PC-3 (cell line): ENCODE results near the gene RNF121. TPM values are rescaled to one million over a fixed set of nuclear protein-coding genes. Genes with fewer than 3 reads are reported as not detected.

ENCODE experiments used
- ATAC-seq: fragments of 200-7000 bp; cut with Tn5 transposase; 2 replicates; pipeline ENCODE4 v1.9.1; 2020; ENCODE audit warnings: mild to moderate bottlenecking, moderate library complexity
- BruUV-seq: library from RNA; stranded (reverse); fragments of 400-500 nt; replicated peaks from 2 replicates; lab custom pipeline; 2021; lab: Mats Ljungman, UMichigan
- CTCF ChIA-PET: fragments of 300-600 bp; sonication (Branson Sonifier 250); formaldehyde crosslinking; loops from one replicate; lab custom pipeline; 2022; ENCODE audit warnings: antibody characterized with exemption; lab: Charles Lee
- POLR2A ChIA-PET: fragments of 300-600 bp; sonication (Branson Sonifier 250); formaldehyde crosslinking; loops from one replicate; lab custom pipeline; 2022; ENCODE audit warnings: antibody characterized with exemption; ENCODE audit not compliant: unreplicated experiment; lab: Charles Lee
- DNase-seq: peaks from one replicate; pipeline ENCODE4 v3.0.0-alpha.2; 2015
- H2AFZ ChIP-seq: fragments of 300-600 bp; sonication (generic); 2 replicates; pipeline ENCODE4 v1.6.0; 2016; ENCODE audit warnings: antibody characterized with exemption, low read length
- H3F3A ChIP-seq: fragments of 300-600 bp; sonication (generic); one replicate; pipeline ENCODE4 v1.6.0; 2017; ENCODE audit warnings: antibody characterized with exemption, low read length, control low read depth, mild to moderate bottlenecking; ENCODE audit not compliant: unreplicated experiment
- H3K27ac ChIP-seq: fragments of 300-600 bp; sonication (generic); 2 replicates; pipeline ENCODE4 v1.5.1; 2016; ENCODE audit warnings: mild to moderate bottlenecking, low read length
- H3K27me3 ChIP-seq: fragments of 300-600 bp; sonication (generic); 2 replicates; pipeline ENCODE4 v1.6.1; 2016; ENCODE audit warnings: low read length, mixed read lengths
- H3K36me3 ChIP-seq: fragments of 300-600 bp; sonication (generic); 2 replicates; pipeline ENCODE4 v1.6.1; 2016; ENCODE audit warnings: low read depth, mixed run types, low read length, mixed read lengths
- H3K4me1 ChIP-seq: fragments of 300-600 bp; sonication (generic); 2 replicates; pipeline ENCODE4 v1.5.1; 2016; ENCODE audit warnings: low read length; ENCODE audit not compliant: insufficient read depth
- H3K4me2 ChIP-seq: fragments of 300-600 bp; sonication (generic); 2 replicates; pipeline ENCODE4 v1.6.0; 2016; ENCODE audit warnings: low read length
- H3K4me3 ChIP-seq: fragments of 300-600 bp; sonication (generic); 2 replicates; pipeline ENCODE4 v1.5.1; 2016; ENCODE audit warnings: mild to moderate bottlenecking, low read length, mixed read lengths
- H3K79me2 ChIP-seq: fragments of 300-600 bp; sonication (generic); 2 replicates; pipeline ENCODE4 v1.6.1; 2017; ENCODE audit warnings: low read length, mixed read lengths
- H3K9ac ChIP-seq: fragments of 300-600 bp; sonication (generic); 2 replicates; pipeline ENCODE4 v1.6.0; 2016; ENCODE audit warnings: mild to moderate bottlenecking, low read length
- H3K9me2 ChIP-seq: fragments of 300-600 bp; sonication (generic); replicated peaks from 2 replicates; pipeline ENCODE4 v1.6.1; 2016; ENCODE audit warnings: mixed run types, low read length, mixed read lengths
- H3K9me3 ChIP-seq: fragments of 300-600 bp; sonication (generic); 2 replicates; pipeline ENCODE4 v1.6.1; 2016; ENCODE audit warnings: low read length, mixed read lengths
- H4K20me1 ChIP-seq: fragments of 300-600 bp; sonication (generic); 2 replicates; pipeline ENCODE4 v1.6.1; 2016; ENCODE audit warnings: low read length, mixed read lengths
- EZH2 ChIP-seq: fragments of 300-600 bp; sonication (generic); IDR thresholded peaks from one replicate; pipeline ENCODE4 v1.6.1; 2017; ENCODE audit warnings: antibody characterized with exemption, mild to moderate bottlenecking, low read length; ENCODE audit not compliant: unreplicated experiment
- EZH2phosphoT487 ChIP-seq: fragments of 300-600 bp; sonication (generic); IDR thresholded peaks from 2 replicates; pipeline ENCODE4 v1.6.1; 2018; ENCODE audit warnings: mild to moderate bottlenecking, antibody characterized with exemption, low read length, borderline replicate concordance
- intact Hi-C: fragments of 100-400 bp; cut with micrococcal nuclease; formaldehyde crosslinking; loops from 2 replicates; pipeline ENCODE4 v1.9.0; 2023
- total RNA-seq: library from RNA; depleted of rRNA; stranded (reverse); fragments of >200 nt; gene quantifications from 2 replicates; pipeline ENCODE4 v1.2.3, GENCODE V29; 2014
- TF ChIP-seq, protein P1 (sequence below): fragments of 300-600 bp; sonication (generic); conservative IDR thresholded peaks from 2 replicates; pipeline ENCODE4 v1.5.1; 2017; ENCODE audit warnings: antibody characterized with exemption, low read depth, mild to moderate bottlenecking, low read length

RNF121 gene
- total RNA-seq, 1 experiment from 2014 or later, result 40.2 TPM

- TSS peak; percentile 42 for BruUV-seq
- Histone ChIP-seq H3K4me1 (no peaks in the 10 kb centered on the region), H4K20me1 (peaks cover 5% of the 10 kb centered on the region; the same call in 1 of the 2 replicates), H3K27ac (no peak overlapping the region), H2AFZ (no peak overlapping the region), H3F3A (peaks cover 6% of the 10 kb centered on the region), H3K4me3 (no peak overlapping the region), H3K36me3 (peaks cover 63% of the 10 kb centered on the region), H3K4me2 (no peak overlapping the region), H3K9me3 (no peaks in the 10 kb centered on the region), H3K9me2 (no peaks in the 10 kb centered on the region), H3K9ac (no peak overlapping the region), H3K79me2 (no peaks in the 10 kb centered on the region), H3K27me3 (no peaks in the 10 kb centered on the region)
- CTCF ChIA-PET, result no interaction called here
- ATAC-seq, result no peak
- POLR2A ChIA-PET, result no interaction called here
- DNase-seq, result no peak
- TF ChIP-seq EZH2 (no peak), EZH2phosphoT487 (no peak)
- TF ChIP-seq, protein P1, sequence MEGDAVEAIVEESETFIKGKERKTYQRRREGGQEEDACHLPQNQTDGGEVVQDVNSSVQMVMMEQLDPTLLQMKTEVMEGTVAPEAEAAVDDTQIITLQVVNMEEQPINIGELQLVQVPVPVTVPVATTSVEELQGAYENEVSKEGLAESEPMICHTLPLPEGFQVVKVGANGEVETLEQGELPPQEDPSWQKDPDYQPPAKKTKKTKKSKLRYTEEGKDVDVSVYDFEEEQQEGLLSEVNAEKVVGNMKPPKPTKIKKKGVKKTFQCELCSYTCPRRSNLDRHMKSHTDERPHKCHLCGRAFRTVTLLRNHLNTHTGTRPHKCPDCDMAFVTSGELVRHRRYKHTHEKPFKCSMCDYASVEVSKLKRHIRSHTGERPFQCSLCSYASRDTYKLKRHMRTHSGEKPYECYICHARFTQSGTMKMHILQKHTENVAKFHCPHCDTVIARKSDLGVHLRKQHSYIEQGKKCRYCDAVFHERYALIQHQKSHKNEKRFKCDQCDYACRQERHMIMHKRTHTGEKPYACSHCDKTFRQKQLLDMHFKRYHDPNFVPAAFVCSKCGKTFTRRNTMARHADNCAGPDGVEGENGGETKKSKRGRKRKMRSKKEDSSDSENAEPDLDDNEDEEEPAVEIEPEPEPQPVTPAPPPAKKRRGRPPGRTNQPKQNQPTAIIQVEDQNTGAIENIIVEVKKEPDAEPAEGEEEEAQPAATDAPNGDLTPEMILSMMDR, result no peak
- intact Hi-C loops, result no loop called here
Observed at GRCh38 chr11:72003776-72004171, 74.9 kb downstream of the RNF121 start.

DNA sequence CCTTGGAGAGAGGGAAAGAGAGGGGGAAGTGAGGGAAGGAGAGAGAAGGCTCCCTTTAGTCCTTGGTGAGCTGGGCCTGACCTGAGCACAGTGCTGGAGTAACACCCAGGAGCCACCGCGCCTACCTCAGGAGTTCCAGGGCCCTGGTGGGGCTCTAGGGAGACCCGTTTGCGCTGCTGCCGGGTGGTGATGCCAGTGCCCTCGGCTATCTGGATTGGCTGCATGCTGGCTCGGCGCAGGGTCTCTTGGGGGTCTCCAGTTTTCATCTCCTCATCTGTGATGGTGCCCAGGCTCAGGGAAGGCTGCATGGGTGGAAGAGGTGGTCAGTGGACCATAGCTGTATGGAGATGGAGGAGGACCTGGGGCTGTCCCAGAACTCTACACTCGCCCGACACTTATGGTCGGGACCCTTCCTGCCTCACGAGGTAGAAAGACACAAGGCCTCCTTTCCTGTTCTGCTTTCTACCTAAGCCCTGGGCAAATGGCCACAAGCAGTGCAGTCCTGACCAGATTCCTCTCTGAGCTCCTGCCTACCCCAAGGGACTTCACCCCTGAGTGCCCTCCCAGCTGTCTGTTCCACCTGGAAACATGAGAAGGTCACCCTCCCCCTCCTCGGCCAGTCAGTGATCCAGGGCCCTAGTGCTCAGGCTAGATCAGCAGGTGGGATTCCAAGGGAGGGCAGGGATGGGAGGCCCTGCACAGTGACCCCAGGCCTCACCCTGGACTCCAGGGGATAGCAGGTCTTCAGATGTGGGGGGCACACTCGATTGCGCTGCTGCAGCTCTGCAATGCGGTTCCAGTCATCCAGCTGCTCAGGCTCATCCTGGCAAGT, 75.9 kb downstream of the RNF121 start:
- POLR2A ChIA-PET, result no interaction called here
- BruUV-seq, result no TSS peak

More for the DNA sequence above, 75.9 kb downstream of the RNF121 start:
- Histone ChIP-seq H3K36me3 (peaks cover 69% of the 10 kb centered on the region), H3K9me3 (no peaks in the 10 kb centered on the region), H3K27me3 (no peaks in the 10 kb centered on the region), H3K4me1 (no peaks in the 10 kb centered on the region), H3K79me2 (no peaks in the 10 kb centered on the region), H3K9me2 (no peaks in the 10 kb centered on the region), H3F3A (peaks cover 6% of the 10 kb centered on the region), H2AFZ (no peak overlapping the region), H4K20me1 (peaks cover 5% of the 10 kb centered on the region; the same call in 1 of the 2 replicates), H3K9ac (no peak overlapping the region), H3K4me2 (no peak overlapping the region), H3K27ac (no peak overlapping the region), H3K4me3 (no peak overlapping the region)
- ATAC-seq, result no peak
- CTCF ChIA-PET, result no interaction called here
- no peak for DNase-seq
- TF ChIP-seq EZH2phosphoT487 (no peak), EZH2 (no peak)
- TF ChIP-seq, protein P1, result no peak
- intact Hi-C loops, result no loop called here
